ENCODE data around the gene GPR52.

DNA sequence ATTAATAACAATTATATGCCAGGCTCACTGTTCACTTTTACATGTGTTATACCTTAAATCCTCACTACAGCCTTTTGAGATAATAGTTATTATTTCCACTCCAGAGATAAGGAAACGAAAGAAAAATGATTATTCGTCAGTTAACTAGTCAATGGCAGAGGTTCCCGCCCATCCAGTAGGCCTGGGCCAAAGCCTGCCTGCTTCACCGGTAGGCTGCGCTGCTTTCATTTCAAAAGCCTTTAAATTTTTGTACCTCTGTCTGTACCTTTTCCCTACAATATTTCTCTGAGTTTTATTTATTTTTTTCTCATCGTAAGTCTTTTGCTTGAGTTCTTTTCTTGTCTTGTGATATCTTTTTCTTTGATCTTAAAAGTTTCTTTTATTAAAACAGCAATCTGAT lies 3.6 kb downstream of the GPR52 start:
- TF ChIP-seq CTCF (IDR thresholded peaks at IDR 0.05; ENCODE audit: poor library complexity, severe bottlenecking): no peak
- no peak for TF ChIP-seq EP300 (conservative IDR thresholded peaks at IDR 0.05; ENCODE audit: poor library complexity, severe bottlenecking)
- TF ChIP-seq POLR2AphosphoS5 (IDR thresholded peaks at IDR 0.05): no peak
- no peak for TF ChIP-seq EZH2 (IDR thresholded peaks at IDR 0.05; ENCODE audit: borderline replicate concordance, insufficient read depth, low read length, poor library complexity, severe bottlenecking)
- TF ChIP-seq RAD21 (conservative IDR thresholded peaks at IDR 0.05): no peak

Measured in neural cell (in vitro differentiated cells).